HG03025 (cell line): ENCODE data around the gene NME7.

Source experiments
- ATAC-seq: cut with Tn5 transposase; IDR thresholded peaks from one replicate; pipeline ENCODE4 v1.9.1; 2021; ENCODE audit warnings: mild to moderate bottlenecking, moderate library complexity; ENCODE audit not compliant: unreplicated experiment, low FRiP score

The NME7 gene

DNA sequence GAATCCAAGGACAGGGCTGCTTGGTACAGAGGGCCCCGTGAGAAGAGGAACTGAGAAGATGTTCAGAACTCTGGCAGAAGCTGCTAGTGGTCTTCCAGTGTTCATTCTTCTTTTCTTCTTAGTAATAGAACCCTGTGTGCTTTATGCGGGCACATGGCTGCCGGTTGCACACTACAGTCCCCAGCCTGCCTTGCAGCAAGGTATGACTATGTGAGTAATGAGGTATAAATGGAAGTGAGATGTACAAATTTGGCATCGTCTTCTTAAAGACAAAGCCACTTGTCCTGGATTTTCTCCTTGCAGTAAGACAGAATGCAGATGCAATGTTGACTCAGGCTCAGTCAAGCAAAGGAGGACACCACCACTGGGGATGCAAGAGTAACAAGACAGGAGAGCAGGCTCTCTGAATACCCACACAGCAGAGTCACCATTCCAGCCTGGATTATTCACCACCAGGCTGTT, 276.1 kb downstream of the NME7 start:
- peak; percentile 78 for ATAC-seq

DNA sequence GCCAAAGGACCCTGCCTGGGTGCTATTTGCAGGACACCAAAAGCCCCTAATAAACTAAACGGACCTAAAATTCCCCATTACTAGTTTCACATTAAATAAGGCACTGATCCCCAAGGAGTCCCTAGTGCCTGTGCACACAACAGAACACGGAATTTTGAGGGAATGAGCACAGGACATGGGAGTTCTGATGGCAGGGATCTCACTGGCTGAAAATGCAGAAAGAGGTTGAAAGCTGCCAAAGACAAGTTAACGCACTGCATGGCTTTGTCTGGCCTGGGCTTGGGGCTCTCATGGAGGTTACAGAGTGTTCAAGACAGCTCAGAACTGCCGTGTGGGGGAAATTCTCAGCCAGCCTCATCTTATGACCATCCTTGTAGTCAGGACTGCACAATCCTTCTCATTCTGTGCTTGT, 276.7 kb downstream of the NME7 start:
- peak; percentile 48 for ATAC-seq

DNA sequence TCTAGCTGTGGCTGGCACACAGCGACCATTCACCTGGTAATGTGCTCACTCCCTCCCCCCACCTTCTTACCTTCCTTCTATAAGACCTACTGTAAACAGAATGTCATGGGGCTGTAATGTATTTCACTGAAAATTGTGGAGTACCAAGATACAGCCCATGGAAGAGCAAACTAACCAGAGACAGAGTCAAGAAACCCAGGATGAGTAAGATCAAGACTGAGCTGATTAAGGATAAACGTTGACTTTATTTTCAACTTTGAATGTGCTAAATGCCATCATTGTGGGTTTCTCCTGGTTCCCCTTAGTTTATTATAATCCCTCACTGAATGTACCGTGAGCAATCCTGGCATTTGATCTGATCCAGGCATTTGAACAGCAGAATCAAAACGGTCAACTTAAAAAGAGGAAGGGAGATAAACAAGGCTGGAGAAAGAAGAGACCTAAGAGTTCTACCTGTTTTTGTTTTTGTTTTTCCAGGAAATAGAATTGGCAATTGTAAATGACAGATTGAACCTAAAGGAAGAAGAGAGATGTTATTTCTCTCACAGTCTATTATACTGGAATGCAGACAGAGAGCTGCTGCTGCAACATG, 277.2 kb downstream of the NME7 start:
- no peak for ATAC-seq

DNA sequence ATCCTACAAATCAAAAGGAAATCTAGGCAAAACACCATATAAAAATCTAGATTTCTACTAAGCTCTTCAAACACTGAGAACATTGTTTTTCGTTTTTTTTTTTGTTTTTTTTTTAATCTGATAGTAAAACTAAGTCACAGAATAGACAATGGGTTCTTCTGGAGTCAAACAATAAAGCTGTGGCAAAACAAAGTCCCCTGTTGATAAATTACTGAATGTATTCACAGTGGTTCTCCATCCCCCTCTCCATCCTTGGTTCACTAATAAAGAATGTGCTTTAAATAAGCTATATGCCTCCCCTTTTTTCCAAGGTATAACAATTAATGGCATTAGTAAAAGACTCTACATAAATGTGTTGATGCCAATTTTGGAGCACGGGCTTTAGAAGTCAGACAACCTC, 277.8 kb downstream of the NME7 start:
- no peak for ATAC-seq

DNA sequence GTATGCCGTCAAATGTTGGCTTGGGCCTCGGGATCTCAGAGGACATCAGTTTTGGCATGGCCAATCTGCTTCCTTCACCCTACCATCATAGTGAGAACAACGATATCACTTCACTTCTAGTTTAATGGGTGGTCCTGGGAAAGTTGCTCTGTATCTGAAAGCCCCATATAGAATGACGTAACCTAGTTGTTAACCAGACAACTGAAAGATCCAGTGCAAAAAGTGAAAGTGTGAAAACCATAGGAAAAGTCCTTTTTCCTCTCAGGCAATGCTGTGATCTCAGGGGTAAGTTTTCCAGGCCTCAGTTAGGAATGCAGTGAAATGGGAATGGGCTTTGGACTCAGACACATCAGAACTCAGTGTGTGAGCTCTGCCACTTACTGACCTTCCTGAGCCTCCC, 279.7 kb downstream of the NME7 start:
- ATAC-seq = no peak

DNA sequence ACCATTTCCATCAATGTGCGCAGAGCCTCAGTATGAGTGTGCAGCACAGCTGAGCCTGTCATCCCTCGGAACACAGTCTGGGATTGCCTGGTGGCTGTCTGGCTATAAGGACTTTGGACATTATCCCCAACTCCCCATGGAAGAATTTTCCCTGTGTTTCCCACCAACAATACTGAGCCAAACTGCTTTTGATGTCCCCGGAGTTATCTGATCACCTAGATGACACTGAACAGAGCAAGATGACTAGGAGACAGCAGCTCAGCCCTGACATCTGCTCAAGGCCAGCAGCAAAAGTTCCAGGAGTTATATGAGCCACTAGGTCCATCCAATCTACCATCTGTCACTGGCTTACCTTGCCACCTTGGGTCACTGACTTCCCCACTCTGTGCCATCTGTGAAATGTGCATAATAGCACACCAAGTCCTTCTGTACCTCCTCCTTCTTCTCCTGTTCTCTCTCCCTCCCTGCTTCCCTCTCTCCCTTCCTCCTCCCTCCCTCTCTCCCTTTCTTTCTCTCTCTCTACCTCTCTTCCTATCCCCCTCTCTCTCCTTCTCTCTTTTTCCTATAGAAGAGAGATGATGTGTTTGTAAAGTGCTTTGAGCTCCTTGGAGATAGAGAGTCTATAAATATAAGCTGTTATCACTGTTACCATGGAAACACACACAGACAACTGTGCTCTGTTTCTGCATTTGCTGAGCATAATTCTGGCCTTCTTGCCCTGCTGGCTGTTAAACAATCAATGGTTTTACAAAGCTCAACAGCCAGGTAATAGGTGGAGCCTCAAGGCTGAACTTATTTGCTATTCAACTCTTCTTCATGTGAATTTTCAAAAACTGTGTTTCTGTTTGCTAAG, 280.8 kb downstream of the NME7 start:
- no peak for ATAC-seq

DNA sequence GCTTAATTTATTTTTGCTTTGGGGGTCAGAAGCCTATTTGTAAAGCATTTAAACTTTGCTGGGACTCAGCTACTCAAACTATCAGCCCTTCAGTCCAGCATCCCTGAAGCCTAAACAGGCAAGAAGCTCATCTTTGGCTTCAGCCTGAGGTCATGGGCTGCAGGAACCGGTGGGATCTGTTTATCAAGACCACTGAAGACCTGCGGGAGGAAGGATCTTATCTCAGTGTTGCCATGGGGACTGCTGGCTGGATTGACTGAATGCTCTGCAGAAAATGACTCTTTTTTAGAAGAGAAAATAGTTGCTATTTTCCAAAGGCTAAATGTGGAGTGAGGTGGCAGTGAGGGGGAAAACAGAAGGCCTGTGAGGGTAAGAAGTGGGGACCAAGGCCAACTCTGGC, 281.7 kb downstream of the NME7 start:
- no peak for ATAC-seq
